Ovary (tissue), 3 donors: Measurements from ENCODE around the gene SAC3D1.
A peak's percentile ranks its signal among the peaks of the same experiment; 100 is the strongest.

Experiments used
- EP300 ChIP-seq: sonication (generic); formaldehyde crosslinking; IDR thresholded peaks from one replicate; pipeline ENCODE4 v1.6.1; 2017; ENCODE audit warnings: antibody characterized with exemption
- POLR2A ChIP-seq: fragments of 450-650 bp; IDR thresholded peaks from one replicate; pipeline ENCODE4 v1.6.1; 2017; ENCODE audit warnings: antibody characterized with exemption, mild to moderate bottlenecking, moderate library complexity
- TF ChIP-seq, protein P1 (sequence below), 3 donors: fragments of 450-650 bp in 2 of 3; fragments of 200-600 bp in 1 of 3; IDR thresholded peaks; one replicate each; pipeline versions ENCODE4 v1.5.1 to v1.8.0; 2016 to 2022; ENCODE audit warnings: antibody characterized with exemption in 3 of 3, mild to moderate bottlenecking in 1 of 3
- donor health status: DM: no; HTN: no; CAD: no.

DNA sequence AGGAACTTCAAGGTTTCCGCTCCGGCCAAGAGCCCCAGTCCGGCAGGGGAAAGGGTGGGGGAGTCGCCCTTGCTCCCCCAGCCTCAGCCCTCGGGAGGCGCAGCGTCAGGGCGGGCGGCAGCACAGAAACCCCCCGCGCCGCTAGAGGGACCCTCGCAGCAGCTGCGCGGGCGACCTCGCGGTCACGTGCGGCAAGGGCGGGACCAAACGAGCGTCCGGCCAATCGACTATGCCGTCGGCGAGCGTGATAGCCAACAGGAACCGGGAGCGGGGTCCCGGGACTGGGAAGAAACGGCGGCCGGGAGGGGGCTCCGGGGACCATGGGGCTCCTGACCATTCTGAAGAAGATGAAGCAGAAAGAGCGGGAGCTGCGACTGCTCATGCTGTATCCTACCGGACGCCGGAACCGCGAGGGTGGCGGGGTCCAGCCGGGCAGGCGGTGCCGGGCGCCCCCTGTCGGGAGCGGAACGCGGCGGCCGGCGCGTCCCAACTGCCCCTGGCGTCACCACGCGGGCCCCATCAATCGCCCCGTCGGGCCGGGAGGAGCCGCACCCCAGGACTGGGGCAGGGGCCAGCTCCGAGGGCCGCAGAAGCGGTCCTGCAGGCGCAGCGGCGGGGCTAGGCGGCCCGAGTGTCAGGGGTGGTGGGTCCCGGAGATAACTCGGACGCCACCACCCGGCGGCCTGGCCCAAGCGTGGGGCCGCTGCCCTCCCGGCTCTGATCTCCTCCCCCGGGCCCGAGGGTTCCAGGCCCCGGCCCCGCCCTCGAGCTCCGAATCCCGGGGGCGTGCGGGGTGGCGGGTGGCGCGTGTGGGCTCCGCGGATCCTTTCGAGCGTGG lies 26.9 kb upstream of the SAC3D1 start, which contains the start of gene ARL2:
- TF ChIP-seq, protein P1, sequence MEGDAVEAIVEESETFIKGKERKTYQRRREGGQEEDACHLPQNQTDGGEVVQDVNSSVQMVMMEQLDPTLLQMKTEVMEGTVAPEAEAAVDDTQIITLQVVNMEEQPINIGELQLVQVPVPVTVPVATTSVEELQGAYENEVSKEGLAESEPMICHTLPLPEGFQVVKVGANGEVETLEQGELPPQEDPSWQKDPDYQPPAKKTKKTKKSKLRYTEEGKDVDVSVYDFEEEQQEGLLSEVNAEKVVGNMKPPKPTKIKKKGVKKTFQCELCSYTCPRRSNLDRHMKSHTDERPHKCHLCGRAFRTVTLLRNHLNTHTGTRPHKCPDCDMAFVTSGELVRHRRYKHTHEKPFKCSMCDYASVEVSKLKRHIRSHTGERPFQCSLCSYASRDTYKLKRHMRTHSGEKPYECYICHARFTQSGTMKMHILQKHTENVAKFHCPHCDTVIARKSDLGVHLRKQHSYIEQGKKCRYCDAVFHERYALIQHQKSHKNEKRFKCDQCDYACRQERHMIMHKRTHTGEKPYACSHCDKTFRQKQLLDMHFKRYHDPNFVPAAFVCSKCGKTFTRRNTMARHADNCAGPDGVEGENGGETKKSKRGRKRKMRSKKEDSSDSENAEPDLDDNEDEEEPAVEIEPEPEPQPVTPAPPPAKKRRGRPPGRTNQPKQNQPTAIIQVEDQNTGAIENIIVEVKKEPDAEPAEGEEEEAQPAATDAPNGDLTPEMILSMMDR (IDR thresholded peaks at IDR 0.05), result peak; percentile 74 to 93 (median 83)
- TF ChIP-seq POLR2A (peak; percentile 32), EP300 (no peak)
